PC-9 (cell line): ENCODE results near the gene KLHL6. TPM values are rescaled to one million over a fixed set of nuclear protein-coding genes. Genes with fewer than 3 reads are reported as not detected.

ENCODE experiments used
- BruUV-seq: library from RNA; stranded (reverse); fragments of 400-500 nt; replicated peaks from 2 replicates; lab custom pipeline; 2021; lab: Mats Ljungman, UMichigan
- CTCF ChIA-PET: fragments of 300-600 bp; sonication (Branson Sonifier 250); formaldehyde crosslinking; loops from one replicate; lab custom pipeline; 2022; ENCODE audit warnings: antibody characterized with exemption; lab: Charles Lee
- POLR2A ChIA-PET: fragments of 300-600 bp; sonication (Branson Sonifier 250); formaldehyde crosslinking; loops from one replicate; lab custom pipeline; 2022; ENCODE audit warnings: antibody characterized with exemption; ENCODE audit not compliant: unreplicated experiment; lab: Charles Lee
- DNase-seq, 2 experiments: peaks; one replicate each; pipeline versions ENCODE4 v3.0.0 to v3.0.0-alpha.2; 2015 to 2022; ENCODE audit warnings: mixed read lengths in 1 of 2
- H2AFZ ChIP-seq: fragments of 200-600 bp; sonication (generic); 2 replicates; pipeline ENCODE4 v1.8.1; 2017; ENCODE audit warnings: antibody characterized with exemption
- H3F3A ChIP-seq: fragments of 200-600 bp; sonication (generic); 2 replicates; pipeline ENCODE4 v1.8.1; 2017; ENCODE audit warnings: antibody characterized with exemption, mild to moderate bottlenecking, low read depth; ENCODE audit not compliant: insufficient read depth
- H3K27ac ChIP-seq: fragments of 200-600 bp; sonication (generic); 2 replicates; pipeline ENCODE4 v1.6.1; 2016; ENCODE audit warnings: mixed run types
- H3K27me3 ChIP-seq: fragments of 200-600 bp; sonication (generic); 2 replicates; pipeline ENCODE4 v1.6.1; 2016; ENCODE audit warnings: low read depth, mixed run types; ENCODE audit not compliant: insufficient read depth
- H3K36me3 ChIP-seq: fragments of 200-600 bp; sonication (generic); 2 replicates; pipeline ENCODE4 v1.6.1; 2016; ENCODE audit warnings: low read depth, mixed run types
- H3K4me1 ChIP-seq: fragments of 200-600 bp; sonication (generic); replicated peaks from 2 replicates; pipeline ENCODE4 v1.6.1; 2016; ENCODE audit warnings: mixed run types; ENCODE audit not compliant: insufficient read depth
- H3K4me2 ChIP-seq: fragments of 200-600 bp; sonication (generic); 2 replicates; pipeline ENCODE4 v1.6.1; 2017; ENCODE audit warnings: mixed run types
- H3K4me3 ChIP-seq: fragments of 200-600 bp; sonication (generic); 2 replicates; pipeline ENCODE4 v1.6.1; 2016; ENCODE audit warnings: mixed run types
- H3K79me2 ChIP-seq: fragments of 200-600 bp; sonication (generic); 2 replicates; pipeline ENCODE4 v1.6.1; 2017; ENCODE audit warnings: low read depth, mixed run types
- H3K9me2 ChIP-seq: fragments of 200-600 bp; sonication (generic); 2 replicates; pipeline ENCODE4 v1.8.1; 2017; ENCODE audit warnings: mild to moderate bottlenecking; ENCODE audit not compliant: insufficient read depth
- H3K9me3 ChIP-seq: fragments of 200-600 bp; sonication (generic); 2 replicates; pipeline ENCODE4 v1.8.1; 2016; ENCODE audit warnings: low read depth; ENCODE audit not compliant: insufficient read depth
- H4K20me1 ChIP-seq: fragments of 200-600 bp; sonication (generic); 2 replicates; pipeline ENCODE4 v1.8.1; 2017; ENCODE audit not compliant: insufficient read depth
- EZH2 ChIP-seq: fragments of 200-600 bp; sonication (generic); IDR thresholded peaks from 2 replicates; pipeline ENCODE4 v1.8.0; 2017; ENCODE audit warnings: antibody characterized with exemption, low read depth
- intact Hi-C: fragments of 100-400 bp; cut with micrococcal nuclease; formaldehyde crosslinking; loops from one replicate; pipeline ENCODE4 v1.10.0; 2022; ENCODE audit not compliant: unreplicated experiment
- total RNA-seq: library from RNA; stranded (reverse); gene quantifications from 2 replicates; pipeline ENCODE4 v1.2.3, GENCODE V29; 2021
- TF ChIP-seq, protein P1 (sequence below): fragments of 200-600 bp; sonication (generic); conservative IDR thresholded peaks from 2 replicates; pipeline ENCODE4 v1.6.1; 2017; ENCODE audit warnings: mixed run types, antibody characterized with exemption, mild to moderate bottlenecking, moderate library complexity

Gene KLHL6
- total RNA-seq, 1 experiment from 2014 or later, result 0.04 TPM

DNA sequence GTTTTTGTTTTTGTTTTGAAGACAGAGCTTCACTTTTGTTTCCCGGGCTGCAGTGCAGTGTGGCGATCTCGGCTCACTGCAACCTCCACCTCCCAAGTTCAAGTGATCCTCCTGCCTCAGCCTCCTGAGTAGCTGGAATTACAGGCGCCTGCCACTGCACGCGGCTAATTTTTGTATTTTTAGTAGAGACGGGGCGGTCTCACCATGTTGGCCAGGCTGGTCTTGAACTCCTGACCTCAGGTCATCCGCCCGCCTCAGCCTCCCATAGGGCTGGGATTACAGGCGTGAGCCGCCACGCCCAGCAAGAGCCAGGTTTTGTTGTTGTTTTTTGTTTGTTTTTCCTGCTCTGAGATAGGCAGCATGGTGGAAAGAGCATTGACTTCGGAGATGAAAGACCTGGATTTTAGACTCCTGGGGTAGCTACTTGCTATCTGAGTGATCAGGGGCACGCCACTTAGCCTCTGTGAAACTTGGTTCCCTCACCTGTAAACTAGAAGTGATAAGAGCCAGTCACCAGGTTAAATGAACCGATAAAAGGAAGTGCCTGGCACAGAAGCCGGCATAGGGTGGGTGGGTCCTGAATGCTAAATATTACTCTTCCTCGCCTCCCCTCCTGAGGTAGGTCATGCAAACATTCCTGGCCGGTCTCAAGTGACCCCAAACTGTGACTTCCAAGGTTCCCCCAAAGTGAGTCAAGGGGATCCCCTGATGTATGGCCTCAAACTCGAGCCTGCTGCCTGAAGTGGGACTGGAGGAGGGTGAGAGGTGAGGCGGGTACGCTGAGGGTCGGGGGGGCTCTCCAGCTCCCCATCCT is 64.2 kb downstream of the KLHL6 start:
- Histone ChIP-seq H4K20me1 (no peaks in the 10 kb centered on the region), H3K9me3 (no peaks in the 10 kb centered on the region), H3K79me2 (no peaks in the 10 kb centered on the region), H3K4me2 (peak overlapping the region; percentile 14), H3K4me1 (peaks cover 27% of the 10 kb centered on the region), H3K36me3 (no peaks in the 10 kb centered on the region), H3K27ac (peak overlapping the region; percentile 50), H3K27me3 (no peaks in the 10 kb centered on the region), H3F3A (peaks cover 12% of the 10 kb centered on the region; the same call in 1 of the 2 replicates), H3K9me2 (no peaks in the 10 kb centered on the region), H3K4me3 (0 out of 2 replicates have a peak overlapping the region, but pooled peaks have one; percentile 2), H2AFZ (no peak overlapping the region)
- peak in 1 of 2 experiments; percentile 12 for DNase-seq
- TF ChIP-seq, protein P1, sequence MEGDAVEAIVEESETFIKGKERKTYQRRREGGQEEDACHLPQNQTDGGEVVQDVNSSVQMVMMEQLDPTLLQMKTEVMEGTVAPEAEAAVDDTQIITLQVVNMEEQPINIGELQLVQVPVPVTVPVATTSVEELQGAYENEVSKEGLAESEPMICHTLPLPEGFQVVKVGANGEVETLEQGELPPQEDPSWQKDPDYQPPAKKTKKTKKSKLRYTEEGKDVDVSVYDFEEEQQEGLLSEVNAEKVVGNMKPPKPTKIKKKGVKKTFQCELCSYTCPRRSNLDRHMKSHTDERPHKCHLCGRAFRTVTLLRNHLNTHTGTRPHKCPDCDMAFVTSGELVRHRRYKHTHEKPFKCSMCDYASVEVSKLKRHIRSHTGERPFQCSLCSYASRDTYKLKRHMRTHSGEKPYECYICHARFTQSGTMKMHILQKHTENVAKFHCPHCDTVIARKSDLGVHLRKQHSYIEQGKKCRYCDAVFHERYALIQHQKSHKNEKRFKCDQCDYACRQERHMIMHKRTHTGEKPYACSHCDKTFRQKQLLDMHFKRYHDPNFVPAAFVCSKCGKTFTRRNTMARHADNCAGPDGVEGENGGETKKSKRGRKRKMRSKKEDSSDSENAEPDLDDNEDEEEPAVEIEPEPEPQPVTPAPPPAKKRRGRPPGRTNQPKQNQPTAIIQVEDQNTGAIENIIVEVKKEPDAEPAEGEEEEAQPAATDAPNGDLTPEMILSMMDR, result no peak
- ChIA-PET CTCF (interaction anchor here (0.6 kb wide), 1 partner anchor 273 kb away, joined by 3 read pairs; no protein-coding TSS in a partner anchor), POLR2A (no interaction called here)
- intact Hi-C loops, result no loop called here
- TSS peak; percentile 66 for BruUV-seq

DNA sequence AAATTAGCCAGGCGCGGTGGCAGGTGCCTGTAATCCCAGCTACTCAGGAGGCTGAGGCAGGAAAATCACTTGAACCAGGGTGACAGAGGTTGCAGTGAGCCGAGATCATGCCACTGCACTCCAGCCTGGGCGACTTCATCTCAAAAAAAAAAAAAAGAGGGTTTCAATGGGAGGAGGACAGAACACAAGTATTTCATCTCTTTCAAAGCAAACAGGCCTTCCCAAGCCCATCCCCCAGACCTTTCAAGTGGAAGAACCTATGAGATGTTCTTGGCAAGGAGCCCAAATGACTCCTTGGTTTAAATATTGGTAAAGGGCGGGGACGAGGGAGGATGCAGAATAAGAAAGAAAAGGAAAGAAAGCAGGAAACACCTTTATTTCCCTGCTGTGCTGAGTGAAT is 64.9 kb downstream of the KLHL6 start:
- H4K20me1 ChIP-seq, result no peaks in the 10 kb centered on the region
- no peaks in the 10 kb centered on the region for H3K9me3 ChIP-seq
- peaks cover 27% of the 10 kb centered on the region for H3K4me1 ChIP-seq
- TF ChIP-seq, protein P1, result no peak
- no peak for TF ChIP-seq EZH2
- H3K4me3 ChIP-seq, result no peak overlapping the region
- peaks cover 12% of the 10 kb centered on the region; the same call in 1 of the 2 replicates for H3F3A ChIP-seq
- peak overlapping the region; percentile 14 for H3K4me2 ChIP-seq
- no peaks in the 10 kb centered on the region for H3K79me2 ChIP-seq
- POLR2A ChIA-PET, result no interaction called here
- no peaks in the 10 kb centered on the region for H3K36me3 ChIP-seq
- no peaks in the 10 kb centered on the region for H3K27me3 ChIP-seq
- no peaks in the 10 kb centered on the region for H3K9me2 ChIP-seq
- CTCF ChIA-PET, result interaction anchor here (0.6 kb wide), 1 partner anchor 274 kb away, joined by 3 read pairs; no protein-coding TSS in a partner anchor
- H3K27ac ChIP-seq, result peak overlapping the region; percentile 50
- H2AFZ ChIP-seq, result no peak overlapping the region
- peak; percentile 80 to 97 for DNase-seq
- intact Hi-C loops, result no loop called here
- BruUV-seq, result no TSS peak

DNA sequence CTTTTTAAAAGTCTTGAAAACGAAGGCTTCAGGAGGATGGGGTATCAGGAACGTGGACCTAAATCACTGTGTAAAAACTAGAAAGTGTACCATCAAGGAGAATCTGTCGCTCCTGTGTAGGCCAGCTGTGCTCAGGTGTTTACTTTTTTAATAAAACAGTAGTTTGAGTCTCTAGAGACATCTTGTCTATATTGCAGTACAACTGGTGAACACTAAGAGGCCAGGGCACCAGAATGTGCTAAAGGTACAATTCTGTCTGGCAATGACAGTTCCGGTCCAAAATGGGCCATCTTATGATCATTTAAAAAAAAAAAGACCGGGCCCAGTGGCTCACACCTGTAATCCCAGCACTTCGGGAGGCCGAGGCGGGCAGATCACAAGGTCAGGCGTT is 65.3 kb downstream of the KLHL6 start:
- Histone ChIP-seq H2AFZ (no peak overlapping the region), H3K4me1 (peaks cover 27% of the 10 kb centered on the region), H3K36me3 (no peaks in the 10 kb centered on the region), H4K20me1 (no peaks in the 10 kb centered on the region), H3K4me3 (no peak overlapping the region), H3K79me2 (no peaks in the 10 kb centered on the region), H3K27me3 (no peaks in the 10 kb centered on the region), H3K9me2 (no peaks in the 10 kb centered on the region), H3F3A (peaks cover 12% of the 10 kb centered on the region; the same call in 1 of the 2 replicates), H3K4me2 (peak overlapping the region; percentile 14), H3K9me3 (no peaks in the 10 kb centered on the region), H3K27ac (peak overlapping the region; percentile 35)
- TF ChIP-seq, protein P1, result no peak; the same call in 1 of the 2 replicates
- TF ChIP-seq EZH2, result no peak
- no TSS peak for BruUV-seq
- intact Hi-C loops, result no loop called here
- CTCF ChIA-PET, result no interaction called here
- POLR2A ChIA-PET, result no interaction called here
- DNase-seq, result no peak
